Frontal cortex (tissue), 4 donors: ENCODE results near the gene NECTIN4. TPM values are rescaled to one million over a fixed set of nuclear protein-coding genes. Genes with fewer than 3 reads are reported as not detected.
"Not testable (repeated sequence)": the region's sequence is repeated elsewhere in the genome, so short reads cannot be mapped to it uniquely, and the experiment has no call there.

Experiments
- DNase-seq, 2 donors: peaks; one replicate each; pipeline ENCODE4 v3.0.0; 2012; ENCODE audit warnings: low spot score in 2 of 2
- FAIRE-seq: peaks from 2 replicates; lab custom pipeline; 2012; peaks lifted over from hg19 to GRCh38; lab: Jason Lieb, UNC
- total RNA-seq: library from RNA; depleted of rRNA; stranded (reverse); fragments of >200 nt; gene quantifications from one replicate; pipeline ENCODE4 v1.2.3, GENCODE V29; 2014
- donor health status: control.
- donor health status: control.
- donor health status: control.

The NECTIN4 gene
- total RNA-seq, 1 donor from 2014 or later, result not detected

GRCh38 chr1:161068306-161069234, 20.8 kb downstream of the NECTIN4 start:
- no peak for FAIRE-seq
- no peak for DNase-seq

GRCh38 chr1:161066694-161067093, 22.7 kb downstream of the NECTIN4 start:
- no peak for DNase-seq
- no peak for FAIRE-seq

DNA sequence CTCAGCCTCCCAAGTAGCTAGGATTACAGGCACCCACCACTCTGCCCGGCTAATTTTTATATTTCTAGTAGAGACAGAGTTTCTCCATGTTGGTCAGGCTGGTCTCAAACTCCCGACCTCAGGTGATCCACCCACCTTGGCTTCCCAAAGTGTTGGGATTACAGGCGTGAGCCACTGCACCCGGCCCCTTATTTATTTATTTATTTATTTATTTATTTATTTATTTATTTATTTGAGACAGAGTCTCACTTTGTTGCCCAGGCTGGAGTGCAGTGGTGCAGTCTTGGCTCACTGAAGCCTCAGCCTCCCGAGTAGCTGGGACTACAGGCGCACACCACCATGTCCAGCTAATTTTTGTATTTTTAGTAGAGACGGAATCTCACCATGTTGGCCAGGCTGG, 23.7 kb downstream of the NECTIN4 start:
- FAIRE-seq, DNase-seq: not testable (repeated sequence)

DNA sequence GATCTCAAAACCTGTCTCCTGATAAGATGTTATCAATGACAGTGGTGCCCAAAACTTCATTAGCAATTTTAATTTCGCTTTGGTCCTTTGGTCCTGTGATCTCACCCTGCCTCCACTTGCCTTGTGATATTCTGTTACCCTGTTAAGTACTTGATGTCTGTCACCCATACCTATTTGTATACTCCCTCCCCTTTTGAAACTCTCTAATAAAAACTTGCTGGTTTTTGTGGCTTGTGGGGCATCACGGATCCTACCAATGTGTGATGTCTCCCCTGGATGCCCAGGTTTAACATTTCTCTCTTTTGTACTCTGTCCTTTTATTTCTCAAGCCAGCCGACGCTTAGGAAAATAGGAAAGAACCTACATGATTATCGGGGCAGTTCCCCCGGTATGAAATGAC, 25.4 kb downstream of the NECTIN4 start:
- DNase-seq, FAIRE-seq: not testable (repeated sequence)

DNA sequence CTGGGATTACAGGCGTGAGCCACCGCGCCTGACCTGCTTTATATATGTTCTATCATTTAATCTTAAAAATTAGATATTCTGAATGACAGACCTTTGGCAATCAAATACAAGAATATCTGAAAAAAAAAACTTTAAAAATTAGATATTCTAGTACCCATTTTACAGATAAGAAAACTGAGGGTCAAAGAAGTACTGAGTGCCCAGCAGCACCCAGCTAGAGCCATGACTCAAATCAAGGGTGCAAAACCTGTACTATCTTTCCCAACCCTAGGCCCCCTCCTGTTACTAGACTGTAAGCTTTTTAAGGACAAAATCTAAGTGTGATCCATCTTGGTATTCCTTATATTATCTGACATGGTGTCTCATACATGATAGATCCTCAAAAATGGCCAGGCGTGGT, 27.9 kb downstream of the NECTIN4 start:
- FAIRE-seq (no peak), DNase-seq (no peak)

DNA sequence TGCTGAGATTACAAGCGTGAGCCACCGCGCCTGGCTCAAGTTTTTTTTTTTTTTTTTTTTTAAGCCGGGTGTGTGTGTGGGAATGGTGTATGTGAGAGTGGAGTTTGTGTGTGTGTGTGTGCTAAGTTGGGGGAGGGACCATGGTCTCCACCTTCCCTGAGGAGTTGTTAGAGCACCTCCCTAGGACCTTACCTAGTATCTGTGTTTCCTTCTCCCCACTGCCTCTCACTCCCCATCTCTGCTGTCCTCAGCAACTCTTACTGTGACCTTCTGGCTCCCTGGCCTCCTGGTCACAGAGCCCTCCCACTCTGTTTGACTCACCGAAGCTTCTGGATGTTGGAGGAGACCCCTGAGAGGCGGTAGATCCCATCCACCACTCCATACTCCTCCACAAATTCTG, 30.1 kb downstream of the NECTIN4 start:
- DNase-seq, result no peak
- FAIRE-seq, result no peak

DNA sequence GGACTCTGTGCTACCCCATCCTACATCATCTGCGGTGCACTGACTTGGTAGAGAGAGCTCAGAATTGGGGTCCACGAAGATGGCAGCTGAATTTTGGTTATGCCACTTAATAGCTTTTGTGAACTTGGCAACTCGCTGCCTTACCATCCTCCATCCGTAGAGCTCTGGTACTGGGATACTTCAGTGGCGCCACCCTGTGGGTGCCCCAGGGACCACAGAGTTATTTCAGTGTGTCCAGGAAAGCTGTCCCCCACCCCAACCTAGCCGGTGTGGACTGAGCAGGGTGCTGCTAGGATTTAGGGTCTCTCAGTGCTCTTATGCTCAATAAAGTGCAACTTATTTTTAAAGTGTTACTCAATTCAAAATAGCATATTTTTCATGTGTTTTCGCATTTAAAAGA, 34.6 kb downstream of the NECTIN4 start:
- DNase-seq (no peak), FAIRE-seq (no peak)

DNA sequence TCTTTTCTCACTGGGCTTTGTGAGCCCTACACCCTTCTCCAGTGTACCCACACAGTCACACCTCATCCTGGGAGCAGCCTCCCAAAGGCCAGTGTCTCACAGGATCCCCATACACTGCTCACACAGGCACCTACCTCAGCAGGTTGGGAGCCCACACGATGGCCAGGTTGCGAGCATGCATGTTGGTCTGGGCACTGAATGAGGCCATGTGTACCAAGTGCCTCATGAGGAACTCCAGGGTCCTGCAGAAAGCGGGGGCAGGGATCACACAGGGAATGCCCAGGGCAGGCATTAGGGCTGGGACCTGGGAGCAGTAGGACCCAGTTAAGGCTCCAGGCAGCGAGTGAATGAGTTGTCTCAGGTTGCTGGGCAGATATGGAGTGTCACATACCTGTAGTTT, 35.1 kb downstream of the NECTIN4 start:
- FAIRE-seq, result no peak
- no peak for DNase-seq

- FAIRE-seq (no peak), DNase-seq (no peak)
Measured at GRCh38 chr1:161052899-161053298, 36.5 kb downstream of the NECTIN4 start.

- FAIRE-seq (no peak), DNase-seq (no peak)
Measured at GRCh38 chr1:161051219-161051618, 38.1 kb downstream of the NECTIN4 start.

- DNase-seq (no peak), FAIRE-seq (no peak)
Measured at GRCh38 chr1:161048949-161049722, 40.2 kb downstream of the NECTIN4 start.

GRCh38 chr1:161047436-161048420, 41.6 kb downstream of the NECTIN4 start:
- FAIRE-seq, result no peak

DNA sequence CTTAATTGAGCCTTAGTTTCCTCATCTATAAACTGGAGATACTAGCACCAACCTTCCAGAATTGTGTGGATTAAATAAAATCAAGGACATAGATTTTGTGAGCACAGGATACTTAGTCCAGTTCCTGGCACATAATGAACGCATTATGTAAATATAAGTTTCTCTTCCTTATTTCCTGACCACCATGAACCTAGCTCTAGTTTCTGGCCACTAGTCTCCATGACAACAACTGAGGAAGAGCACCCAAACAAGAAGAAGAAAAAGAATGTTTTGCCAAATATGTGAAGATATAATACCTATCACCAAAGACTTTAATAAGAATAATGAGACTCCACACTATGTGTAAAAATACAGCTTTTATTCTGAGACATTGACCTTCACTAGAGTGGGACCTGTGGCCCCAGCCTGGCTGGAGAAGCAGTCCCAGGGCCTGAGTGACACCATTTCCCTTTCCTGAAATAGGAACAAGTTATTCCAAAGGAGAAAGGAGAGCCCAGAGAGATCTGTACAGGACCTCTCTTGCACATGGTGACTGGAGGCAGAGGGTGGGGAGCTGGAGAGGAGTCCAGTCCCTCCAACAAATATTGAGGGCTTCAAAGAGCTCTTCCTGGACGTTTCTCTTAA, 42.6 kb downstream of the NECTIN4 start:
- DNase-seq (no peak), FAIRE-seq (no peak)

More at GRCh38 chr1:161047436-161048420, 41.6 kb downstream of the NECTIN4 start:
- no peak for DNase-seq

GRCh38 chr1:161045736-161046604, 43.4 kb downstream of the NECTIN4 start, which contains the start of gene USF1:
Gene USF1 (minus strand): TSS chr1:161045977. CDS start chr1:161043275, 2,702 bp downstream.
- DNase-seq, result peak; percentile 90 to 91
- FAIRE-seq, result no peak

DNA sequence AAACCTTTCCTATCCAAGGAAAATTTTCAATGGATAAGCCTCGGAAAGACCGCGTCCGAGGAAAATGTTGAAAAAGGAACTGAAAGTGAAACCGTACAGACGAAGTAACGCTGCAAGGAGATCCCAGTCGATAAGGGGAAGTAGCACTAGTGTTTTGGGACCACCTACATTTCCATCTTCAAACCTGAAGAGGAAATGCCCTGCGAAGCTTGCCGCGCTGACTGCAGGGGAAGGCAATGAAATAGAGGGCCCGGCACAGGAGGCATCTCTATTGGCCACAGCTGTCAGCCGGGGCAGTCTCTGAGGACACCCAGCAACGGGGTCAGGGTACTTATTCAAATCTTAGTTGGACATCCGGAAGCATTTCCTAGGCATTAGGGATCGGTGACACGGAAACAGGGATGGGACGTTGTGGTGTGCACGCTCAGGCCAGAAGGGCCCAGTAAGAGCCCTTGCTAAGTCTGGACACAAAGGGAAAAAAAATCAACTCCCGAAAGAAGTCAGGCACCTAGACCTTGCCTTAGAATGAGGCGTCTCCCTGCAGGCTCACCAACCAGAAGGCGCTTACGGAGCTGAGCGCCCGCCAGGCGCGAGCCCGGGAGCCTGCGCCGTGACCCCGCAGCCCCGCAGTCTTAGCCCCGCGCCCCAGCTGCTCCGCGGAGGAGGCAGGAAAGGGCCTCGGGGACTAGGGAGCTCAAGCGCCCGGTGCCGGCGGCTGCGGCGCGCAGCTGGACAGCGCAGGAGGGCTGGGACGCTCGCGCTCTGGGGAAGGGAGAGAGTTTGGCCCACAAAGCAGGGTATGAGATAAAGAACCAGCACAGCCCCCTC, 44.2 kb downstream of the NECTIN4 start:
- peak; percentile 62 to 64 for DNase-seq
- FAIRE-seq, result no peak

DNA sequence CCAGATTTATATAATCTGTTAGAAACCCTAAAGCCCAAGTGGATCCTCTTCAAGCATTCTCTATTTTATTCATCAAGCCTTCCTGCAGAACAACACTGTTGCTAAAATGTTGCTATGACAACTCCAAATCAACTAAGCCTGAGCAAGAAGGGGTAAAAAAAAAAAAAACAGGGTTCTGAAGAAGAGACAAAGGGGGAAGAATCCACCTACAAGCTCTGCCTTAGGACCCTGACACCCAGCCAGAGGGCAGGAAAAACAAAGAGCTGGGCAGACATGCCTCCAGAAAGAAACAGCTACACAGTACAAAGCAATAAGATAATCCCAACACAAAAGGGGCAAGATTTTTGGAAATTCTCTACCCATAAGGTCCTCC, 44.8 kb downstream of the NECTIN4 start:
- FAIRE-seq, result no peak
- DNase-seq, result no peak

GRCh38 chr1:161039546-161039945, 49.8 kb downstream of the NECTIN4 start:
- no peak for DNase-seq
- FAIRE-seq, result no peak
